ENCODE measurements around the gene IFT27.
"Not testable (repeated sequence)": the region's sequence is repeated elsewhere in the genome, so short reads cannot be mapped to it uniquely, and the experiment has no call there.

IFT27 gene

DNA sequence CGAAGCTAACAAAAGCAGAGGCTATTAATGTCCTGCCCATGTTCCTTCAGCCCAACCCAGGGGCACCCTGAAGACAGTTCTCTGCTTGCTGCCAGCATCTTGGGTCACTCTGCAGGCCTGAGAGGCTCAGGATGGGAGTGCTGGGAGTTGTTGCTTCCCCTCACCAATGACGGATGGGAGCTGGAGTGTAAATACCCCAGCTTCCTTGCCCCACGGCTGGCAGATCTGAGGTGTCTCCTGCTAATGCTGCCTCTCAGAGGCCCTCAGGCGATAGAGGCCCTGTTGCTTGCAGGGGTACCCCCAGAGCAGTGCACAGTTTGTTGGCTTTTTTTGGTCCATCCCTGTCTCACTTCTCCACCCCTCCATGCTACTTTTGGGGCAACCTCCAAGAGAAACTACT is 32.9 kb downstream of the IFT27 start:
- DNase-seq: no peak

DNA sequence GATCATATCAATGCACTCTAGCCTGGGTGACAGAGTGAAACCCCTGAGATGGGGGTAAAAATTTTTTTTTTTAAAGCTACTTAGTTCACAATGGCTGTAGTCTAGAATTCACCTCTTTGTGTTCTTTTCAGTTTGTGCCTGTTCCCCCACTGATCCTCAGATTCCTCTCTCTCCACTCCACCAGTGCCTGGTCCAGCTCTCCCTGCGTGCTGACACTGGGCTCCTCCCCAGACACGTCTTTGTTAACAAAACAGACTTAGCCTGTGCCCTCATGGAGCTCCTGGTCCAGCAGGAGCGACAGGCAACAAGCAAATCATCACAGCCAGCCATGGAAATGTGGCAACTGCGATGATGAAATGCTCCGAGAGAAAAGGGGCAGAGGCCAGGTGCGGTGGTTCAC is 34.0 kb downstream of the IFT27 start:
- DNase-seq: no peak

DNA sequence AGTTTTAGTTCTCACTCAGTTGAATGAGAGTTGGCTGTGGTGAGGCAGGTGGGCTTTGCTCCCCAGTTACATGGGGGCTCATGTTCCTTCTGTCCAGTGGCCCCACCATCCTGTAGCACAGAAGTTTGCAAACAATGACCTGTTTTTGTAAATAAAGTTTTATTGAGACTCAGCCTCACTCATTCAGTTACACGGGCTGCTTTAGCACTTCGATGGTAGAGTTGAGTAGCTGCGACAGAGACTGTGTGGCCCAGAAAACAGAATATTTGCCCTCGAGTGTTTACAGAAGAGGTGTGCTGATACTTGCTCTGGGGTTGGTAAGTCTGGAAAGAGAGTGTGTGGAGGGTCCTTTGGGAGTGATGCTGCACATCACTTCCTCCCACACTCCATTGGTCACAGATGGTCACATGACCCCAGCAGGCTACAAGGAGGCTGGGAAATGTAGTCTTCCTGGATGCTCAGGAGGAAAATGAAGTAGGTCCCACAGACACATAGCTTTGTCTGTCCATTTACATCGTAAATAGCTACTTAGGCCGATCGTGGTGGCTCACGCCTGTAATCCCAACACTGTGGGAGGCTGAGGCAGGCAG is 34.6 kb downstream of the IFT27 start:
- DNase-seq: no peak

DNA sequence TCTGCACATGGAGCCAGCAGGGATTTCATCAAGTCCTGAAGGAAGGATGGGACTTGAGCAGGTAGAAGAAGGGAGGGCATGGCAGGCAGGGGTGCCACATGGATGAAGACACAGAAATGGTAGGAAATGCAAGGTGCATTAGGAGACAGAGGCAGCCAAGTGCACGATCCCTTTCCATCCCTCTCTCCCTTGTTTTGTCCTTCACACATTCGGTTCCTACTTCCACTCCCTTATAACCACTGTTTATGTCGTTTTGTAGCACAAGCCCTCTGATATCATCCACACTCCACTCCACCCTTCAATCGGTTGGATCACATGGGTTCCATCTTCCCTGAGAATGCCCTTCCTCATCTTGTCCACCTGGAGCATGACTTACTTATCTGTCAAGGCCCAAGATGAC is 35.2 kb downstream of the IFT27 start:
- DNase-seq: no peak

DNA sequence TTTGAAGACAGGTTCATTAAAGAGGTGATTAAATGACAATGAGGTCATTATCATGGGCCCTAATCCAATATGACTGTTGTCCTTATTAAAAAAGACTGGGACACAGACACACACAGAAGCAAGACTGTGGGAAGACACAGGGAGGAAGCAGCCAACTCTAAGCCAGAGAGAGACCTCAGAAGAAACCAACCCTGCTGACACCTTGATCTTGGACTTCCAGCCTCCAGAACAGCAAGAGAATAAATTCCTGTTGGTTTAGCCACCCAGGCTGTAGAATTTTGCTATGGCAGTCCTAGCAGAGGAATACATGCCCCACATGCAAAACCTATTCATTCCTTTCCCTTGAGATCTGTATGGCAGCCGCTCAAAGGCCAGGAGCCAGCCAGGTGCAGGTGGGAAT is 36.7 kb downstream of the IFT27 start:
- DNase-seq: no peak

DNA sequence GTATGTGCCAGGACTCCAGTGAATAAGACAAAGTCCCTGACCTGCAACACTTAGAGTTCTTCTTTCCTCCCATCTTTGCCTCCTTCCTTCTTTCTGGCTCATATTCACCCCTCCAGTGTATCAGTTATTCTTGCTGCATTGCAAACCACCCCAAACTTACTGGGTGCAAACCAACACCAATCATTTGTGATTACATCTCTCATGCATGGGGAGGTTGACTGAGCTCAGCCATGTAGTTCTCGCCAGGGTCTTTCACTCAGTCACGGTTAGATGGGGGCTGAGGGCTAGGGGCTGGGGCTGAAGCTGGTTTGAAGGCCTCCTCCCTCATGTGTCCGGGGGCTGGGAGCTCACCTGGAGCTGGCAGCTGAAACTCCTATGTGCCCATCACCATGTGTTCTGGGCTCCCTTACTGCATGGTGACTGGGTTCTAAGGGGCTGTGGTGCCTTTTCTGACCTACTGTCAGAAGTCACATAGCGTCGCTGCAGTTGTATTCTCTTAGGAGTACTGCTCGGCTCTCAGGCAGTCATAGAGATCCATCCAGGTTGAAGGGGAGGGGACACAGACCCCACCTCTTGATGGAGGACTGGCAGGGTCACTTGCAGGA is 37.4 kb downstream of the IFT27 start:
- DNase-seq: no peak

DNA sequence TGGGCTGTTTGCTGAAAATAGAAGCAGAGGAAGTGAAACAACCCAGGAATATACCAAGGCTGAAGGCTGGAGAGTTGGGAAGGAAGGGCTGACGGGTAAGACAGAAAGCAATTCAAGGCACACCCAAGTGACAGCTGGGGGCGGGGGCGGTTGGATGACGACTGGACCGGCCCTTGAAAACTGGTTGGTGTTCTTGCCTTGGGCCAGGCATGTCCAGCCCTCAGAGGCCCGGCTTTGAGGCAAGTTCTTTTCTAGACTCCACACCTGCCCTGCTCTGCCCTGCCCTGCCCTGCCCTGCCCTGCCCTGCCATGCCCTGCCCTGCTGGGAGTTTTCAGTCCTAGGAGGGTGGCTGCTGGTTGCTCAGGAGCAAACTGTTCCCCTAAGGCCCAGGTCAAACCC is 38.1 kb downstream of the IFT27 start:
- no peak for DNase-seq

DNA sequence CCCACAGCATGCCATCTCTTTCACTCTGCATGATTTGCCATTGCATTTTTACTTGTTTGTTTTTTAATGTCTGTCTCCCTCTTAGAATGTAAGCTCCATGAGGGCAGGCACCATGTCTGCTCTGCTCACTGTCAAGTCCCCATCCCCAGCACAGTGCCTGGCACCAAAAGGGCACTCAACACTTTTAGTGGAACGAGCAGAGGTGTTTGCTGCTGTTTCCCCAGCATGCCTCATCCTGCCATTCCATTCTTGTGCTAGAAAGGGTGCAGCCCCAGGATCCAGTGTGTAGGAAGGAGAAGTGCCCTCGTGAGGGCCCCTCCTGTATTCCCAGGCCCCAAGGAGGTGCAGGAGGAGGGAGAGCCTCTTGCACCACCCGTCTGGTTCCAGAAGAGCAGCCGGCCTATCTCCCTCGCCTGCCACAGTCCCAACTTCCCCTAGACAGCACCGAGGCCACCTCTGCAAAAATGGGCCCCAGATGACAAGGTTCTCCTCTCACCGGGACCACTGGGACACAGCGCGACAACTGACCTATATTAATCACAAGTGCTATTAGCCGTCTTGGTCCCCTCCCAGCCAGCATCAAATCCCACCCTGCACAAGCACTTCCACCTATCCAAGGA is 39.1 kb downstream of the IFT27 start:
- DNase-seq: no peak

DNA sequence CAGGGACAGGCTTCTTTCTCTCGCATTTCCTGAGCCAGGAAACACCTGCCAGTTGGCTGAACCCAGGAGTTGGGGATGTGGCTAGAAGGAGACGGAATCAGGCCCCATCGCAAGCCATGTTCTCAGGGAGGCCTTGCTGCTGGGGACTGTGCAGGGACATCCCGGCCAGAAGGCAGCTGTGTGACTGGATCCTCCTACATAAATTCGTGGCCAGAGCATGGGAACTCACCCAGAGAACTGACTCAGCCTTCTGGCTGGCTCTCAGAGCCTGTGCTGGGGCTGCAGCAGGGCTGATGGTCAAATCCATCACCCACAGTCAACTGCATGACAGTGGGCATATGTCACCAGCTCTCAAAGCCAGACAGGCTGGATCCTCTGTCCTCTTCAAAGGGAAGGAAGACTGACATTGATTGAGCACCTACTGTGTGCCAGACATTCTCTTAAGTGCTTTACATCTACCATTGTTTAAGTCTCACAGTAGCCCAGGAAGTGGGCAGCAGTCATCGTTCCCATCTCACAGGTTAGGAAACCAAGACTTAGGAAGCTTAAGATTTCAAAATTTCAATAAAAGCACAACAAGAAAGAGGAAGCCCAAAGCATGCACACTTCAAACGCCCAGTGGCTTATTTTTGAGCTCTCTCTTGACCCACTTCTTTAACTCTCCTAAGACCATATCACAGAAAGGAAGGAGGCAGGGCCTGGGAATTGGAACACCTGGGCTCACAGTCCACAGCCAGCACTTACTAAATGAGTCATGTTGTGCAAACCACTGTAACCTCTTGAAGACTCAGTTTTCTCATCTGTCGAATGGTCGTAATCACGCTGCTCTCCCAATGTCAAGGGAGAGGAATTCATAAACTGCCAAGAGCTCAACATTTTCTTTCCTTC is 41.5 kb downstream of the IFT27 start:
- DNase-seq: no peak

DNA sequence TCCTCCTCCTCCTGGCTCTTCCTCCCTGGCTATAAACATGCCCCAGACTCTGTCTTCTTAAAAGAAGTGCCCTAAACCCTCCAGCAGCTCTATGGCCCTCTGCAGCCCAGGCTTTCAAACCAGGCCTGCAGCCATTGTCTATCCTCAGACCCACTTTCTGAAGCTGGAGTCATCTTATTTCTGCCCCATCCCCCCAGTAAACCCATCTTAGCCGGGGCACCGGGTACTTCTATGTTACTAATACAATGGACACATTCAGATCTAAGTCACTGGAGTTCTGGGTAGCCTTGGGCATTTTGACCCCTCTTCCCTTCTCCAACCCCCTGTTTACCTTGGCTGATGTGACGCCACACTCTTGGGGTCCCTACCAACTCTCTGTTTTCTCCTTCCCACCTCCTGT is 42.6 kb downstream of the IFT27 start:
- no peak for DNase-seq

DNA sequence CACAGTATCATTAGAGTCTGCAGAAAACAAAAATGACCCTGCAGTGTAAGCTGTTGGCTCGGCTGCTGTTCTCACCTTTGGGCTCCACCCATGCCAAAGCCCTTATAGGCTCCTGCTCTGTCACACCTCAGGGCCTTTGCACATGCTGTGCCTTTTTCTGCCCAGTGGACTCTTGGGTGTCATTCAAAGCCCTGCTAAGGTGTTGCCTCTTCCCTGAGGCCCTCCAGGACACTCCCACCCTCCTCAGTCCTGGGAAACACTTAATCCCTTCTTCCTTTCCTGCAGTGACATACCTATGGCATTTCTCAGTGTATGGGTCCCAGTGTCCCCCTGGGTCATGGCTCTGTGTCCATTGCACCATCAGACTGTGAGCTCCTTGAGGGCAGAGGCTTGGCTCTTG is 43.3 kb downstream of the IFT27 start:
- no peak for DNase-seq

DNA sequence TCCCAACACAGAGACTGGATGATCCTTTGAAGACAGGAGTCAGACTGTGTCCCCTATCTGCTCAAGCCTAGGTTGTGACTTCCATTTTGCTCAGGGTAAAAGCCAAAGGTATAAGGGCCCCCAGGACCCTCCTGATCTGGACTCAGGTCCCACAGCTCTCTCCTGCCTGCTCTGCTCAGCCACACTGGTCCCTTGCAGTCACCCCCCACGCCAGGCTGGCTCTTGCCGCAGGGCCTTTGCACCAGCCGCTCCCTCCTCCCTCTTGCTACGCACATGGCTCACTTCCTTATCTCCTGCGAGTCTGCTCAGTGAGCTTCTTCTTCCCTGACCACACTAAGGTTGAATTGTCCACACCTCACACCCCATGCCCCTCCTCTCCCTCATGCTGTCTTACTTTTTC is 44.0 kb downstream of the IFT27 start:
- no peak for DNase-seq

DNA sequence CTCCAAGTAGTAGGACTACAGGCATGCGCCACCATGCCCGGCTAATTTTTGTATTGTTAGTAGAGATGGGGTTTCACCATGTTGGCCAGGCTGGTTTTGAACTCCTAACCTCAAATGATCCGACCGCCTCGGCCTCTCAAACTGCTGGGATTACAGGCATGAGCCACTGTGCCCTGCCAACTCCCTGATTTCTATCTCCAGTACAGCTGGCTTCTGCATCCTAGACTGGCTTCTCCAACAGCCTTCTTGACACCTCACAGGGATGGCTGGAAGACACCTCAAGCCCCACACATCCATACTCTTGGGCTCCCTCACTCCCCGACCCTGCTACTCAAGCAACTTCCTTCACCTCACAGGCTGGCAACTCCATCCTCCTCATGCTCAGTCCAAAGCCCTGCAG is 44.6 kb downstream of the IFT27 start:
- not testable (repeated sequence) for DNase-seq

DNA sequence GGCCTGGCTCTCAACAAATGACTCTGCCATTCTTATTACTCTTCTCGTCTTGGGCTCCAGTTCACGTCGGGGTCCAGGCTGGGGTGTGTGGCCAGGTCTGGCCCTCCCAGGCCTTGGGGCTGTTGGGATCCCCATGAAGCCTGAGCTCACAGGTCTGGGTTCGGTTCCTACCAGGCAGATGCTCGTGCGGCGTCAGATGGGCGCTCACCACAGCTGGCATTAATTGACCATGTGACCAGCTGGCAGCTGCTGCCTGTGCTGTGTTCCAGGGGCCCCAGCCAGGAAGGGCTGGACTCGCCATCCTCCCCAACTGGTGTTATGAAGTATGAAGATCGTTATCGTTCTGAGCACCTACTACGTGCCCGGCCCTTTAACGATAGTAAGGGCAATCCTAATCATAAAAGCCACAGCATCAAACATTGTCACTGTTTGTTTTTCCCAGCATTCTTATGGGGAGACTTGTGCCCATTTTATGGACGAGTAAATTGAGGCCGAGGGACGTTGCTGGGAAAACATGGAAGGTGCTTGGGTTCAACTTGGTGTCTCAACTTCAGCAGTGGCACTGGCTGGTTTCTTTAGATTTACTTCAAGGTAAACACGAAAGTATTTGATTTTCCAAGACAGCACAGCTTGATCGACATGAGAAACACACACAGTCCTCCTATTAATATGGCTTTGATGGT is 45.6 kb downstream of the IFT27 start:
- DNase-seq: no peak

DNA sequence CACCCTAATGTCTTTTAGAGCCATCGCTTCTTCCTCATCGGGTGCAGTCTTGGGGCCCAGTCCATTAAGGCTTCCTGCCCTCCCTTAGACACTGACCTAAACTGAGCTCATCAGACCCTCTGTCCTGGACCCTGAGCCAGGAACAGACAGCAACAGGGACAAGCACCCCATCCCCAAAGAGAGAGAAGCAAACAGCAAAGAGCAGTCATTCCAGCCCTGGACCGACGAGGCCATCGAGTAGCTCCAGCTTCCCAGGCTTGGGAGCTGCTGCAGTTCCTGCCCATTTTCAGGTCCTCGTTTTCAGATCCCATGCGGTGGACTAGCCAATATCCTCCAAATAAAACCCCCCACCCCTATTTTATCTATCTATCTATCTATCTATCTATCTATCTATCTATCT is 46.6 kb downstream of the IFT27 start:
- DNase-seq: no peak

DNA sequence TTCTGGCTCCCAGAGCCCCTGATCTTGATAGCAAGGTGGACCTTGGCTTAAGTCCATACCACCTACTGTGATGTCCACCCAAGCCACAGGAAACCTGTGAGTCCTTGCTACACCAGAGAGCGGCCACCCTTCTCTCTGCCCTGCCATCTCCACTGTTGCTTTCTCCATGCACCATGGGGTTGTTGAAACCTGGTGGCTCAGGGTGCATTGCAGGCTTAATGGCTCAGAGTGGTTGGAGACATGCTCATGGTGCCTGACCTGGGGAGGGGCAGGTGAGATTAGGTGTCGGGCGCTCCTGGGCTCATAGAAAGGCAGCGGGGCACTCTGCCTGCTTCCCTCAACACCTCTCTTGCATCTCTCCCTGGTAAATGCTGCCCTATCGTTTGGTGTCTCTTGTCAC is 47.4 kb downstream of the IFT27 start:
- DNase-seq: no peak

DNA sequence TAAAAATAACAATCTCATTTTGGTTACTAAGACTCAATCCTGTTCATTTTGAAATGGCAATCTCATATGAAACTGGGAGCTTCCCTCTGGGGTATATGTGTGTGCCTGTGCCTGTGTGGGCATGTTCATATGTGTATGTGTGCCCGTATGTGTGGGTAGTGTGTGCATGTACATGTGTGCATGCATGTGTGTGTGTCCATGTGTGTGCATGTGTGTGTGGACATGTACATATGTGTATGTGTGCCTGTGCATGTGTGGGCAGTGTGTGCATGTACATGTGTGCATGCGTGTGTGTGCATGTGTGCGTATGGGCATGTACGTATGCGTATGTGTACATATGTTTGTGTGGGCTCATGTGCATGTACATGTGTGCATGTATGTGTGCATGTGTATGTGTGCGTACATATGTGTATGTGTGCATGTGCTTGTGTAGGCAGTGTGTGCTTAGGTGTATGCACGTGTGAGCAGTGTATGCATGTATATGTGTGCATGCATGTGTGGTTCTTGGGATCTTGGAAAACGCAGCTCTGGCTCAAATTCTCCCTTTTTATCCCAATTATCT is 47.9 kb downstream of the IFT27 start:
- DNase-seq: no peak

DNA sequence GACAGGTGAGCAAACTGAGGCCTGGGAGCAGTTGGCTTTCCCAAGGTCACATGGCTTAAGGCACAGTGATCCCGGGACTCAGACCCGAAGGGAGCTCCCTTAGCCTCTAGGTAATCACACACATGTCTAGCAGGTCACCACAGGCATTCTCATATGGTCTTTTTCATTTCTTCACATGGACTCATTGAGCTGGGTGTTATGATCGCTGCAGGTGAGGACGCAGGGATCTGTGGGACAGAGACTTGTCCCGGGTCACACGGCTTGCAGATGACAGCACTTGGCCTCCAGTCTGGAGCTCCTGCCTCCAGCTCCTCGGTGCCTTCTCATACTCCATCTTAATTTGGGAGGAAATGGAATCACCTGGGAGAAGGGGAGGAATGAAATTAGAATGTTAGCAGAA is 48.8 kb downstream of the IFT27 start:
- DNase-seq: no peak

DNA sequence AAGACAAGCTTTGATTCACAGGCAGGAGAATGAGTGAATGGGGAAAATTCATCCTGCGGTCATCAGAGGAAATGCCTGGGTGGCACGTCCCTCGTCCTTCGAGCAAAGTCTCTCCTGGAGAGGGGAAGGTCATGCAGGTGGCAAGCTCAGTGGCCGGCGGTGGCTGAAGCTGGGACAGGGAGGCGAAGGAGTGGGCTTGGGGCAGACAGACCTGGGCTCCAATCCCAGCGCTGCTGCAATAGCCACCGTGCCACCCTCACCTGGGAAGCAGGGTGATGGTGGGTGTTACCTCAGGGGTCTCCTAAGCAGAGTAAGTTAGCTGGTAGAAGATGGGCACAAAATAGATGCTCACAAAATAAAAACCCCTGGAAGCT is 49.9 kb downstream of the IFT27 start:
- DNase-seq: no peak

DNA sequence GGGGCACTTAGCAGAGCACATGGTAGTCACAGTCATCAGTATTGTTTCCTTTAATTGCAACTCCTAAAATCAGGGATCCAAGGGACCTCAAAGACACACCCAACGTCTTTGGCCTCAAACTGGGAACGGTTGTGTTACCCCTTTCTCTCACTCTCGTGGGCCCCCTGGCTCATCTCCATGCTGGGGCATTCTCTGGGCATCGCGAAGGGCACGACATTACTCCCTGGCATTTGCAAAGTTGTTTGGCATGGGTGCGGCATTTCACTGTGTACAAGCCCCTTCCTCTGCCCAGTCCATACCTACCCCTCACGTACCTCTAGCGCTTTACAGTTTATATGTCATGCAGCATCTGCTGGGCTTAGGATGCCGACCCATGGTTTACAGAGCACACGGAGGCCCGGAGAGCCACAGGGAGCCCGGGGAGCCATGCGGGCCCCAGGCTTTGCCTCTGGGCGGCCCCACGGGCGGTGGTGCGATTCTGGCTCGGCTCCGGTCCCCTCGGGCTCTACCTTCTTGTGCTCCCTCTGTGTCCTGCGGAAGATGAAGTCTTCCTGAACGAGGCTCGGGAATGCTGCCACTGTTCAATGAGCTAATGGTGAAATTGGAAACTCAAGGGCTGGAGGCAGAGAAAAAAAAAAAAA is 50.4 kb downstream of the IFT27 start:
- no peak for DNase-seq

DNA sequence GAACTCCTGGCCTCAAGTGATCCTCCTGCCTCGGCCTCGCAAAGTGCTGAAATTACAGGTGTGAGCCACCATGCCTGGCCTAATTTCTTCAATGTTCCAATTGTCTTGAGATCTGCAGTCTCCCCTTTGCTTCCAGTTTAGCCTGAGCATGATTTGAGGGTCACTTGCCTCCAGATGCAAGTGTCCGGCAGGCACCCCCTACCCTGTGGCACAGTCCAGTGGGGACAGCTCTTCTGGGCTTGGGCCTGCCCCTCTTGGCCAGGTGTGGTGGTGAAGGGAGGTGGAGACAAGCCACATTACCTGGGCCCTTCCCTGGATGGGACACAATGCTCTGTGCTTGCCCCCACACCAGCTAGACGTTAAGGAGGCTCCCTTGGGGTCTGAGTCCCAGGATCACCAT is 51.1 kb downstream of the IFT27 start:
- DNase-seq: no peak

DNA sequence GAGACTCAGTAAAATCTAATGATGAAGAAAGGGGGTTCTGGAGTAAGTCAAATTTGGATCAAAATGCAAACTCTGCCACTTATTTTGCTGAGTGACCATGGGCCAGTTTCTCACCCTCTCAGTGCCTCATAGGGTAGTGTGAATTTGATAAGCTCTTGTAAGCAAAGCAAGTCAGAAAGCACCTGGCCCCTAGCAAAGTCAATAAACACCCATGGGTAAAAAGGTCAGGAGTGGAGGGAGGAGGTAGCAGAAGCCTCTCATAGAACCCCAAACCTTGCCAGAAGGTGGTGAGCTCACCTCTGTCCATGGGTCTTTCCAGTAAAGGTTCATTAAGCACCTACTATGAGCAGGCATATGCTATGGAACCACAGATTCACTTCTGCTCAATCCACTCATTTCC is 53.9 kb downstream of the IFT27 start:
- no peak for DNase-seq

DNA sequence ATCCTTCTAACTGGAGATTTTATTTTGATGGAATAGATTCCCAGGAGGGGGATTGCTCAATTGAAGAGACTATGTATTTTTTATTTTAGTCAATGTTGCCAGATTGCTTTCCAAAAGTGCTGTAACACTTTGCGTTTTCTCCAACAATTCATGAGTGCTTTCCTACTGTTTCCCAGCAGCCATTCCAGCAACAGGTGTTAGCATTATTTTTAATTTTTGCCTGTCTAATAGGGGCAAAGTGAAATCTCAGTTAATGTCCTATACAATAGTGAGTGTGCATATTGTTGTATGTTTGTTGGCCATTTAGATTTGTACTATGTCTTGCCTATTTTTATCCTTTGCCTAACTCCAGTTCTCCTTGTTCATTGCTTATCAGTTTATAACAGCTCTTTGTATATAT is 60.3 kb downstream of the IFT27 start:
- DNase-seq: no peak
